ENCODE data around the gene HSD17B1. TPM values are rescaled to one million over a fixed set of nuclear protein-coding genes. Genes with fewer than 3 reads are reported as not detected.

The HSD17B1 gene
- total and polyA plus RNA-seq, 2 of the 13 experiments (the other 11 are each of a cell fraction or from before 2014, with no cell fraction given) = 0.54 to 0.93 TPM

GRCh38 chr17:42561897-42562387, 9.2 kb downstream of the HSD17B1 start, which contains the start of gene COASY (continued):
- no peak for TF ChIP-seq ZBTB40 (IDR thresholded peaks at IDR 0.05)
- peak; percentile 76; the same call in 1 of the 2 replicates for TF ChIP-seq ZBTB40 (CRISPR knock-in tag; IDR thresholded peaks at IDR 0.05)
- TF ChIP-seq ARID3A (IDR thresholded peaks at IDR 0.05; ENCODE audit: low read depth, low read length) = no peak; the same call in 1 of the 2 replicates
- no peak for TF ChIP-seq ZNF768 (CRISPR knock-in tag; IDR thresholded peaks at IDR 0.05)
- peak; percentile 96; the same call in 1 of the 2 replicates for TF ChIP-seq FOXK1 (CRISPR knock-in tag; IDR thresholded peaks at IDR 0.05; ENCODE audit: borderline replicate concordance, low read depth)
- TF ChIP-seq ELF4 (CRISPR knock-in tag; IDR thresholded peaks at IDR 0.05; ENCODE audit: borderline replicate concordance) = peak; percentile 91
- 0 out of 2 replicates have a peak, but pooled peaks have one; percentile 24 for TF ChIP-seq ZNF546 (CRISPR knock-in tag; conservative IDR thresholded peaks at IDR 0.05)
- peak; percentile 58 for TF ChIP-seq ZNF547 (CRISPR knock-in tag; IDR thresholded peaks at IDR 0.05)
- peak; percentile 60; the same call in 1 of the 2 replicates for TF ChIP-seq BORCS8-MEF2B (CRISPR knock-in tag; IDR thresholded peaks at IDR 0.05)
- peak; percentile 60; the same call in 1 of the 2 replicates for TF ChIP-seq MAX (IDR thresholded peaks at IDR 0.05)
- TF ChIP-seq FOXJ3 (CRISPR knock-in tag; IDR thresholded peaks at IDR 0.05; ENCODE audit: borderline replicate concordance) = 0 out of 2 replicates have a peak, but pooled peaks have one; percentile 39
- no peak for TF ChIP-seq ZNF552 (CRISPR knock-in tag; IDR thresholded peaks at IDR 0.05; ENCODE audit: borderline replicate concordance)
- TF ChIP-seq ZNF253 (CRISPR knock-in tag; IDR thresholded peaks at IDR 0.05; ENCODE audit: borderline replicate concordance) = no peak
- TF ChIP-seq SRY (CRISPR knock-in tag; IDR thresholded peaks at IDR 0.05) = no peak; the same call in none of the 2 replicates
- TF ChIP-seq SIX4 (CRISPR knock-in tag; IDR thresholded peaks at IDR 0.05) = peak; percentile 81
- peak; percentile 75 for TF ChIP-seq ZNF792 (CRISPR knock-in tag; IDR thresholded peaks at IDR 0.05)
- TF ChIP-seq ZNF138 (CRISPR knock-in tag; IDR thresholded peaks at IDR 0.05; ENCODE audit: low read depth) = no peak; the same call in 1 of the 2 replicates
- TF ChIP-seq HOXA7 (CRISPR knock-in tag; IDR thresholded peaks at IDR 0.05) = no peak
- TF ChIP-seq POLR2G (IDR thresholded peaks at IDR 0.05; ENCODE audit: low read depth, low read length) = peak; percentile 92
- TF ChIP-seq PHF21A (CRISPR knock-in tag; IDR thresholded peaks at IDR 0.05) = peak; percentile 85; the same call in 1 of the 2 replicates
- no peak for TF ChIP-seq REXO4 (CRISPR knock-in tag; IDR thresholded peaks at IDR 0.05; ENCODE audit: borderline replicate concordance)
